IMR-90 (cell line): ENCODE data around the gene GCNA. TPM values are rescaled to one million over a fixed set of nuclear protein-coding genes. Genes with fewer than 3 reads are reported as not detected.

Source experiments
- ATAC-seq: fragments of 200-7000 bp; cut with Tn5 transposase; 2 replicates; pipeline ENCODE4 v1.9.1; 2020; ENCODE audit warnings: low read depth, mild to moderate bottlenecking, moderate library complexity
- BruUV-seq: library from RNA; stranded (reverse); fragments of 400-500 nt; replicated peaks from 2 replicates; lab custom pipeline; 2021; lab: Mats Ljungman, UMichigan
- CTCF ChIA-PET: fragments of 300-600 bp; formaldehyde crosslinking; extraction: SDS; loops from one replicate; lab custom pipeline; 2021; ENCODE audit warnings: antibody characterized with exemption; lab: Yijun Ruan, JAX
- POLR2A ChIA-PET: fragments of 300-600 bp; sonication (Branson Sonifier 250); formaldehyde crosslinking; loops from one replicate; lab custom pipeline; 2022; ENCODE audit warnings: antibody characterized with exemption; ENCODE audit not compliant: unreplicated experiment; lab: Charles Lee
- DNase-seq: peaks from one replicate; pipeline ENCODE4 v3.0.0; 2013
- H2AFZ ChIP-seq: replicated peaks from 2 replicates; pipeline ENCODE3; 2013; ENCODE audit warnings: low read length, mild to moderate bottlenecking; ENCODE audit not compliant: poor library complexity
- H2AK5ac ChIP-seq: 2 replicates; pipeline ENCODE4 v1.6.1; 2013; ENCODE audit warnings: low read depth, low read length, inconsistent platforms
- H2AK9ac ChIP-seq: replicated peaks from 2 replicates; pipeline ENCODE3; 2013; ENCODE audit warnings: mild to moderate bottlenecking, low read depth, low read length, moderate library complexity; ENCODE audit not compliant: poor library complexity
- H2BK120ac ChIP-seq: 2 replicates; pipeline ENCODE4 v1.6.1; 2013; ENCODE audit warnings: low read depth, low read length, inconsistent platforms
- H2BK15ac ChIP-seq: 3 replicates; pipeline ENCODE4 v1.6.1; 2013; ENCODE audit warnings: low read depth, low read length, inconsistent platforms
- H2BK20ac ChIP-seq: 2 replicates; pipeline ENCODE4 v1.6.1; 2013; ENCODE audit warnings: low read depth, mild to moderate bottlenecking, inconsistent platforms, low read length, moderate library complexity
- H2BK5ac ChIP-seq: 2 replicates; pipeline ENCODE4 v1.6.1; 2013; ENCODE audit warnings: mild to moderate bottlenecking, low read depth, low read length, inconsistent platforms; ENCODE audit not compliant: poor library complexity, severe bottlenecking
- H3K14ac ChIP-seq: replicated peaks from 2 replicates; pipeline ENCODE4 v1.6.1; 2013; ENCODE audit warnings: low read depth, low read length, inconsistent platforms
- H3K18ac ChIP-seq: 2 replicates; pipeline ENCODE4 v1.6.1; 2013; ENCODE audit warnings: low read depth, low read length, control low read depth
- H3K23ac ChIP-seq: 2 replicates; pipeline ENCODE4 v1.6.1; 2013; ENCODE audit warnings: low read depth, low read length, inconsistent platforms
- H3K27ac ChIP-seq: 2 replicates; pipeline ENCODE4 v1.5.1; 2013; ENCODE audit warnings: mild to moderate bottlenecking, control low read depth, low read length; ENCODE audit not compliant: insufficient read depth
- H3K27me3 ChIP-seq: 2 replicates; pipeline ENCODE4 v1.6.1; 2013; ENCODE audit warnings: low read length; ENCODE audit not compliant: control insufficient read depth, insufficient read depth
- H3K36me3 ChIP-seq: 2 replicates; pipeline ENCODE4 v1.6.1; 2013; ENCODE audit warnings: low read length, mixed read lengths; ENCODE audit not compliant: control insufficient read depth, insufficient read depth
- H3K4ac ChIP-seq: 2 replicates; pipeline ENCODE4 v1.6.1; 2013; ENCODE audit warnings: low read depth, low read length, inconsistent platforms
- H3K4me1 ChIP-seq: 2 replicates; pipeline ENCODE4 v1.6.1; 2013; ENCODE audit warnings: low read length, mixed read lengths; ENCODE audit not compliant: control insufficient read depth, insufficient read depth
- H3K4me2 ChIP-seq: 2 replicates; pipeline ENCODE4 v1.6.1; 2013; ENCODE audit warnings: low read depth, mild to moderate bottlenecking, control low read depth, low read length, moderate library complexity
- H3K4me3 ChIP-seq: 2 replicates; pipeline ENCODE4 v1.5.1; 2013; ENCODE audit warnings: low read depth, mild to moderate bottlenecking, control low read depth, low read length, moderate library complexity; ENCODE audit not compliant: insufficient read depth
- H3K56ac ChIP-seq: 2 replicates; pipeline ENCODE4 v1.6.1; 2013; ENCODE audit warnings: low read length, inconsistent platforms; ENCODE audit not compliant: insufficient read depth; ENCODE audit errors: extremely low read depth
- H3K79me1 ChIP-seq, 2 experiments: 2 replicates each; pipeline ENCODE4 v1.6.1; 2013; ENCODE audit warnings: low read length in 2 of 2, inconsistent platforms in 1 of 2, low read depth in 1 of 2
- H3K9ac ChIP-seq: 2 replicates; pipeline ENCODE4 v1.6.1; 2013; ENCODE audit warnings: low read depth, low read length, control low read depth
- H3K9me1 ChIP-seq: 2 replicates; pipeline ENCODE4 v1.6.1; 2013; ENCODE audit warnings: low read length, inconsistent platforms; ENCODE audit not compliant: insufficient read depth
- H3K9me3 ChIP-seq: 2 replicates; pipeline ENCODE4 v1.6.1; 2013; ENCODE audit warnings: low read length; ENCODE audit not compliant: control insufficient read depth, insufficient read depth
- H4K20me1 ChIP-seq: 2 replicates; pipeline ENCODE4 v1.6.1; 2013; ENCODE audit warnings: low read length, inconsistent platforms; ENCODE audit not compliant: insufficient read depth
- H4K5ac ChIP-seq: 2 replicates; pipeline ENCODE4 v1.6.1; 2013; ENCODE audit warnings: mild to moderate bottlenecking, low read depth, low read length, control low read depth
- H4K8ac ChIP-seq, 2 experiments: 2 replicates each; pipeline ENCODE4 v1.6.1; 2013; ENCODE audit warnings: low read depth in 2 of 2, low read length in 2 of 2, control low read depth in 1 of 2, inconsistent platforms in 1 of 2
- H4K91ac ChIP-seq: 2 replicates; pipeline ENCODE4 v1.6.1; 2013; ENCODE audit warnings: low read depth, low read length, inconsistent platforms; ENCODE audit not compliant: insufficient read depth
- BHLHE40 ChIP-seq: fragments of 150-350 bp; IDR thresholded peaks from 2 replicates; pipeline ENCODE4 v1.6.1; 2016; ENCODE audit warnings: mild to moderate bottlenecking, low read depth, low read length
- CEBPB ChIP-seq: IDR thresholded peaks from 2 replicates; pipeline ENCODE4 v1.6.1; 2012; ENCODE audit warnings: low read depth, low read length, improper control_type of control experiment
- CHD1 ChIP-seq: IDR thresholded peaks from 2 replicates; pipeline ENCODE4 v1.6.1; 2012; ENCODE audit warnings: low read depth, low read length, improper control_type of control experiment
- CTCF ChIP-seq: conservative IDR thresholded peaks from 2 replicates; pipeline ENCODE4 v1.5.1; 2012; ENCODE audit warnings: mild to moderate bottlenecking, low read depth, low read length, improper control_type of control experiment
- ELK1 ChIP-seq: fragments of 150-350 bp; IDR thresholded peaks from 2 replicates; pipeline ENCODE4 v1.6.1; 2016; ENCODE audit warnings: low read depth, mild to moderate bottlenecking, low read length, moderate library complexity, borderline replicate concordance
- FOS ChIP-seq: fragments of 150-350 bp; IDR thresholded peaks from 2 replicates; pipeline ENCODE4 v1.6.1; 2016; ENCODE audit warnings: low read depth, low read length
- MAFK ChIP-seq: IDR thresholded peaks from 2 replicates; pipeline ENCODE4 v1.6.1; 2012; ENCODE audit warnings: low read depth, low read length, improper control_type of control experiment
- MAZ ChIP-seq: IDR thresholded peaks from 2 replicates; pipeline ENCODE4 v1.6.1; 2012; ENCODE audit warnings: low read depth, mild to moderate bottlenecking, low read length, improper control_type of control experiment, moderate library complexity, borderline replicate concordance
- MXI1 ChIP-seq: IDR thresholded peaks from 2 replicates; pipeline ENCODE4 v1.6.1; 2012; ENCODE audit warnings: low read depth, mild to moderate bottlenecking, low read length, moderate library complexity, borderline replicate concordance
- NFE2L2 ChIP-seq: fragments of 150-350 bp; IDR thresholded peaks from 2 replicates; pipeline ENCODE4 v1.6.1; 2016; ENCODE audit warnings: low read depth, mild to moderate bottlenecking, low read length
- POLR2A ChIP-seq: IDR thresholded peaks from 2 replicates; pipeline ENCODE4 v1.6.1; 2012; ENCODE audit warnings: mild to moderate bottlenecking, low read depth, low read length
- RCOR1 ChIP-seq: IDR thresholded peaks from 2 replicates; pipeline ENCODE4 v1.6.1; 2012; ENCODE audit warnings: mild to moderate bottlenecking, low read length, improper control_type of control experiment; ENCODE audit not compliant: insufficient replicate concordance
- RFX5 ChIP-seq: IDR thresholded peaks from 2 replicates; pipeline ENCODE4 v1.8.0; 2012; ENCODE audit warnings: low read depth, mild to moderate bottlenecking, low read length, moderate library complexity
- SMC3 ChIP-seq: fragments of 150-350 bp; IDR thresholded peaks from 2 replicates; pipeline ENCODE4 v1.6.1; 2016; ENCODE audit warnings: low read depth, mild to moderate bottlenecking, antibody characterized with exemption, low read length, moderate library complexity
- WGBS, 2 experiments: methylation state at CpG; one replicate each; pipeline versions ENCODE4 v1.1.5 to v1.1.7; 2013; ENCODE audit warnings: missing lambda C conversion rate in 2 of 2; ENCODE audit not compliant: insufficient read length in 1 of 2; ENCODE audit errors: extremely low coverage in 2 of 2; 5-methylcytosine and 5-hydroxymethylcytosine counted together
- dilution Hi-C: fragments of 300-500 bp; cut with HindIII; formaldehyde crosslinking; loops from one replicate; pipeline ENCODE4 v1.14.3; 2018; ENCODE audit warnings: low sequenced_read_pairs; ENCODE audit not compliant: unreplicated experiment
- in situ Hi-C: fragments of 300-500 bp; cut with MboI; formaldehyde crosslinking; loops from 3 replicates; pipeline ENCODE4 v1.14.3; 2019; ENCODE audit warnings: low sequenced_read_pairs, inconsistent platforms, mixed read lengths
- intact Hi-C: fragments of 100-400 bp; cut with micrococcal nuclease; formaldehyde crosslinking; loops from 2 replicates; pipeline ENCODE4 v1.10.0; 2022
- polyA plus RNA-seq, 3 experiments: library from polyadenylated mRNA; depleted of rRNA; stranded (reverse); fragments of >200 nt; gene quantifications; 2 replicates each; pipeline ENCODE4 v1.2.3, GENCODE V29; 2012; ENCODE audit warnings: low replicate concordance in 1 of 3
- total RNA-seq: library from RNA; depleted of rRNA; stranded (reverse); fragments of >200 nt; gene quantifications from 2 replicates; pipeline ENCODE4 v1.2.3, GENCODE V29; 2012

Gene GCNA
- total and polyA plus RNA-seq, 2 of the 4 experiments (the other 2 are of a cell fraction) = 0.90 to 1.3 TPM

- Histone ChIP-seq H3K18ac (no peak overlapping the region), H3K9me1 (no peaks in the 10 kb centered on the region), H2AK9ac (no peak overlapping the region), H2BK120ac (no peak overlapping the region), H4K8ac (no peak overlapping the region), H2AFZ (no peak overlapping the region), H3K56ac (no peak overlapping the region), H3K4ac (no peak overlapping the region), H3K79me1 (no peaks in the 10 kb centered on the region), H4K91ac (no peak overlapping the region), H3K27ac (no peak overlapping the region), H2BK15ac (no peak overlapping the region), H3K4me1 (no peaks in the 10 kb centered on the region), H3K27me3 (peaks cover 4% of the 10 kb centered on the region), H2BK5ac (no peak overlapping the region), H2AK5ac (no peak overlapping the region), H2BK20ac (no peak overlapping the region), H3K9ac (no peak overlapping the region), H4K5ac (no peak overlapping the region), H3K4me3 (no peak overlapping the region), H3K14ac (no peak overlapping the region), H3K23ac (no peak overlapping the region), H3K9me3 (no peaks in the 10 kb centered on the region), H4K20me1 (no peaks in the 10 kb centered on the region), H3K36me3 (no peaks in the 10 kb centered on the region), H3K4me2 (no peak overlapping the region)
- ChIA-PET POLR2A (no interaction called here), CTCF (no interaction called here)
- no peak for TF ChIP-seq CTCF
- no peak for TF ChIP-seq FOS
- TF ChIP-seq RCOR1 = no peak
- TF ChIP-seq BHLHE40 = no peak
- TF ChIP-seq MAFK = no peak
- no peak for TF ChIP-seq CEBPB
- TF ChIP-seq CHD1 = no peak
- no peak for TF ChIP-seq RFX5
- TF ChIP-seq POLR2A = no peak
- TF ChIP-seq NFE2L2 = no peak
- TF ChIP-seq SMC3 = no peak
- TF ChIP-seq ELK1 = no peak
- no peak for TF ChIP-seq MAZ
- no peak for TF ChIP-seq MXI1
- no CpG with 5 or more reads among the region's 4 CpGs for WGBS, 2 experiments
- BruUV-seq = no TSS peak
- dilution Hi-C loops = no loop called here
- intact Hi-C loops = loop anchor here (5.0 kb wide), 1 partner anchor 118 kb away; the partner anchor contains the start of gene OGT
- in situ Hi-C loops = loop anchor here (25.0 kb wide), 1 partner anchor 212 kb away; no protein-coding TSS in a partner anchor
- DNase-seq (no peak), ATAC-seq (no peak)
Observed at GRCh38 chrX:71650333-71650969, 72.2 kb downstream of the GCNA start.
